ENCODE measurements around the gene PIP5K1B. TPM values are rescaled to one million over a fixed set of nuclear protein-coding genes. Genes with fewer than 3 reads are reported as not detected.
A peak's percentile ranks its signal among the peaks of the same experiment; 100 is the strongest.

PIP5K1B gene
- total RNA-seq, 2 experiments from 2014 or later, result 1.5 to 2.3 TPM

- Mint-ChIP-seq H3K36me3 (ENCODE audit: low read depth) (no peaks in the 10 kb centered on the region), H3K27me3 (peaks cover 7% of the 10 kb centered on the region), H3K4me1 (peaks cover 9% of the 10 kb centered on the region), H3K4me3 (no peak overlapping the region), H3K9me3 (no peaks in the 10 kb centered on the region), H3K27ac (no peak overlapping the region)
- DNase-seq, result no peak
- CTCF ChIA-PET, result no interaction called here
- POLR2A ChIA-PET, result interaction anchor here (0.7 kb wide), 1 partner anchor 236 kb away, joined by 3 read pairs; no protein-coding TSS in a partner anchor
Measured at GRCh38 chr9:68795411-68795810, 90.4 kb downstream of the PIP5K1B start.

GRCh38 chr9:68797116-68797515 is 92.1 kb downstream of the PIP5K1B start:
- ChIA-PET POLR2A (no interaction called here), CTCF (no interaction called here)
- H3K27ac Mint-ChIP-seq, result no peak overlapping the region
- no peaks in the 10 kb centered on the region for H3K9me3 Mint-ChIP-seq
- H3K27me3 Mint-ChIP-seq, result peaks cover 7% of the 10 kb centered on the region
- no peaks in the 10 kb centered on the region for H3K36me3 Mint-ChIP-seq (ENCODE audit: low read depth)
- no peak for DNase-seq
- H3K4me1 Mint-ChIP-seq, result peaks cover 9% of the 10 kb centered on the region
- no peak overlapping the region for H3K4me3 Mint-ChIP-seq

- H3K9me3 Mint-ChIP-seq, result no peaks in the 10 kb centered on the region
- peaks cover 7% of the 10 kb centered on the region for H3K27me3 Mint-ChIP-seq
- DNase-seq, result no peak
- H3K4me3 Mint-ChIP-seq, result no peak overlapping the region
- no peak overlapping the region for H3K27ac Mint-ChIP-seq
- H3K4me1 Mint-ChIP-seq, result peaks cover 9% of the 10 kb centered on the region
- no peaks in the 10 kb centered on the region for H3K36me3 Mint-ChIP-seq (ENCODE audit: low read depth)
- CTCF ChIA-PET, result no interaction called here
- POLR2A ChIA-PET, result interaction anchor here (0.6 kb wide), 1 partner anchor 371 kb away, joined by 3 read pairs; no protein-coding TSS in a partner anchor
Measured at GRCh38 chr9:68798423-68798822, 93.4 kb downstream of the PIP5K1B start.

- Mint-ChIP-seq H3K4me3 (no peak overlapping the region), H3K27me3 (peaks cover 7% of the 10 kb centered on the region), H3K4me1 (peaks cover 9% of the 10 kb centered on the region), H3K27ac (no peak overlapping the region), H3K36me3 (ENCODE audit: low read depth) (no peaks in the 10 kb centered on the region), H3K9me3 (no peaks in the 10 kb centered on the region)
- ChIA-PET CTCF (no interaction called here), POLR2A (no interaction called here)
- no peak for DNase-seq
Measured at GRCh38 chr9:68800836-68801235, 95.8 kb downstream of the PIP5K1B start.

GRCh38 chr9:68802525-68803015 is 97.5 kb downstream of the PIP5K1B start:
- H3K4me3 Mint-ChIP-seq, result no peak overlapping the region
- no peaks in the 10 kb centered on the region for H3K36me3 Mint-ChIP-seq (ENCODE audit: low read depth)
- peak; percentile 20 for DNase-seq
- H3K27me3 Mint-ChIP-seq, result no peaks in the 10 kb centered on the region
- H3K27ac Mint-ChIP-seq, result no peak overlapping the region
- H3K9me3 Mint-ChIP-seq, result no peaks in the 10 kb centered on the region
- POLR2A ChIA-PET, result interaction anchor here (1.1 kb wide), 1 partner anchor 8 kb away, joined by 3 read pairs; no protein-coding TSS in a partner anchor
- CTCF ChIA-PET, result interaction anchor here (1.0 to 1.1 kb wide), 2 partner anchors 106 to 233 kb away, joined by 3 read pairs; partner anchors contain the start of gene FXN
- peaks cover 9% of the 10 kb centered on the region for H3K4me1 Mint-ChIP-seq

GRCh38 chr9:68804911-68805889 is 100.2 kb downstream of the PIP5K1B start:
- no peaks in the 10 kb centered on the region for H3K36me3 Mint-ChIP-seq (ENCODE audit: low read depth)
- peaks cover 2% of the 10 kb centered on the region for H3K27me3 Mint-ChIP-seq
- H3K4me1 Mint-ChIP-seq, result no peaks in the 10 kb centered on the region
- H3K4me3 Mint-ChIP-seq, result no peak overlapping the region
- ChIA-PET CTCF (no interaction called here), POLR2A (no interaction called here)
- H3K9me3 Mint-ChIP-seq, result no peaks in the 10 kb centered on the region
- no peak overlapping the region for H3K27ac Mint-ChIP-seq
- no peak for DNase-seq

GRCh38 chr9:68805890-68806517 is 101.0 kb downstream of the PIP5K1B start:
- Mint-ChIP-seq H3K27ac (no peak overlapping the region), H3K4me1 (no peaks in the 10 kb centered on the region), H3K9me3 (no peaks in the 10 kb centered on the region), H3K27me3 (peaks cover 2% of the 10 kb centered on the region), H3K4me3 (no peak overlapping the region), H3K36me3 (ENCODE audit: low read depth) (no peaks in the 10 kb centered on the region)
- ChIA-PET POLR2A (no interaction called here), CTCF (no interaction called here)
- no peak for DNase-seq

- no peak for DNase-seq
- H3K4me1 Mint-ChIP-seq, result no peaks in the 10 kb centered on the region
- no peaks in the 10 kb centered on the region for H3K36me3 Mint-ChIP-seq (ENCODE audit: low read depth)
- H3K27me3 Mint-ChIP-seq, result peaks cover 6% of the 10 kb centered on the region
- no peak overlapping the region for H3K4me3 Mint-ChIP-seq
- H3K9me3 Mint-ChIP-seq, result no peaks in the 10 kb centered on the region
- ChIA-PET CTCF (no interaction called here), POLR2A (no interaction called here)
- H3K27ac Mint-ChIP-seq, result no peak overlapping the region
Measured at GRCh38 chr9:68808338-68808890, 103.4 kb downstream of the PIP5K1B start.

- H3K36me3 Mint-ChIP-seq (ENCODE audit: low read depth), result no peaks in the 10 kb centered on the region
- H3K4me1 Mint-ChIP-seq, result no peaks in the 10 kb centered on the region
- H3K9me3 Mint-ChIP-seq, result no peaks in the 10 kb centered on the region
- POLR2A ChIA-PET, result no interaction called here
- H3K27me3 Mint-ChIP-seq, result peaks cover 21% of the 10 kb centered on the region
- no peak overlapping the region for H3K4me3 Mint-ChIP-seq
- CTCF ChIA-PET, result no interaction called here
- H3K27ac Mint-ChIP-seq, result no peak overlapping the region
- DNase-seq, result no peak
Measured at GRCh38 chr9:68817079-68817875, 112.2 kb downstream of the PIP5K1B start.

GRCh38 chr9:68819065-68819464 is 114.0 kb downstream of the PIP5K1B start:
- Mint-ChIP-seq H3K27ac (no peak overlapping the region), H3K4me3 (no peak overlapping the region), H3K27me3 (peaks cover 15% of the 10 kb centered on the region), H3K4me1 (no peaks in the 10 kb centered on the region), H3K9me3 (no peaks in the 10 kb centered on the region), H3K36me3 (ENCODE audit: low read depth) (no peaks in the 10 kb centered on the region)
- POLR2A ChIA-PET, result no interaction called here
- DNase-seq, result no peak
- CTCF ChIA-PET, result no interaction called here

- POLR2A ChIA-PET, result no interaction called here
- no peaks in the 10 kb centered on the region for H3K36me3 Mint-ChIP-seq (ENCODE audit: low read depth)
- CTCF ChIA-PET, result no interaction called here
Measured at GRCh38 chr9:68821911-68822310, 116.9 kb downstream of the PIP5K1B start.

GRCh38 chr9:68822596-68823165 is 117.6 kb downstream of the PIP5K1B start:
- H3K9me3 Mint-ChIP-seq, result no peaks in the 10 kb centered on the region
- H3K27me3 Mint-ChIP-seq, result peaks cover 13% of the 10 kb centered on the region
- no peak for DNase-seq
- H3K27ac Mint-ChIP-seq, result no peak overlapping the region
- no peaks in the 10 kb centered on the region for H3K36me3 Mint-ChIP-seq (ENCODE audit: low read depth)
- ChIA-PET CTCF (no interaction called here), POLR2A (no interaction called here)
- H3K4me3 Mint-ChIP-seq, result no peak overlapping the region
- no peaks in the 10 kb centered on the region for H3K4me1 Mint-ChIP-seq

More at GRCh38 chr9:68821911-68822310, 116.9 kb downstream of the PIP5K1B start:
- Mint-ChIP-seq H3K27me3 (peaks cover 13% of the 10 kb centered on the region), H3K4me3 (no peak overlapping the region), H3K4me1 (no peaks in the 10 kb centered on the region), H3K27ac (no peak overlapping the region), H3K9me3 (no peaks in the 10 kb centered on the region)
- DNase-seq, result no peak

All from activated CD4-positive, alpha-beta memory T cell treated with anti-CD3 and anti-CD28 coated beads, Interleukin-2, amount 10 ng/mL, durations not matched to agents 7 days and 5 days (primary cell).